RKO (cell line): ENCODE results near the gene SPPL2B.
"Not testable (repeated sequence)": the region's sequence is repeated elsewhere in the genome, so short reads cannot be mapped to it uniquely, and the experiment has no call there.

ENCODE experiments used
- DNase-seq: peaks from one replicate; pipeline ENCODE4 v3.0.0-alpha.2; 2016; ENCODE audit warnings: low spot score

Gene SPPL2B

GRCh38 chr19:2338055-2338615 is 9.7 kb downstream of the SPPL2B start:
- no peak for DNase-seq

- DNase-seq = no peak
Observed at GRCh38 chr19:2338751-2339643, 10.5 kb downstream of the SPPL2B start.

- DNase-seq = no peak
Observed at GRCh38 chr19:2339644-2340310, 11.3 kb downstream of the SPPL2B start.

GRCh38 chr19:2340496-2341243 is 12.2 kb downstream of the SPPL2B start:
- no peak for DNase-seq

- no peak for DNase-seq
Observed at GRCh38 chr19:2341244-2341751, 12.8 kb downstream of the SPPL2B start.

GRCh38 chr19:2341982-2342381 is 13.5 kb downstream of the SPPL2B start:
- no peak for DNase-seq

GRCh38 chr19:2342656-2343288 is 14.3 kb downstream of the SPPL2B start:
- DNase-seq = no peak

GRCh38 chr19:2343289-2343982 is 15.0 kb downstream of the SPPL2B start:
- DNase-seq = no peak

GRCh38 chr19:2344381-2344870 is 15.9 kb downstream of the SPPL2B start:
- DNase-seq = no peak

- no peak for DNase-seq
Observed at GRCh38 chr19:2345076-2345475, 16.6 kb downstream of the SPPL2B start.

- no peak for DNase-seq
Observed at GRCh38 chr19:2345794-2346663, 17.5 kb downstream of the SPPL2B start.

GRCh38 chr19:2349818-2350217 is 21.3 kb downstream of the SPPL2B start:
- not testable (repeated sequence) for DNase-seq

GRCh38 chr19:2350656-2351055 is 22.2 kb downstream of the SPPL2B start:
- DNase-seq = no peak

GRCh38 chr19:2351591-2351990 is 23.1 kb downstream of the SPPL2B start:
- DNase-seq = no peak

GRCh38 chr19:2352121-2352520 is 23.6 kb downstream of the SPPL2B start:
- DNase-seq = no peak

GRCh38 chr19:2353159-2353886 is 24.8 kb downstream of the SPPL2B start:
- DNase-seq = no peak

- DNase-seq = no peak
Observed at GRCh38 chr19:2353887-2354592, 25.6 kb downstream of the SPPL2B start.

GRCh38 chr19:2354670-2355069 is 26.2 kb downstream of the SPPL2B start:
- DNase-seq = no peak
